HUES64 (cell line): ENCODE results near the gene PIK3IP1.
A peak's percentile ranks its signal among the peaks of the same experiment; 100 is the strongest.
"Not testable (repeated sequence)": the region's sequence is repeated elsewhere in the genome, so short reads cannot be mapped to it uniquely, and the experiment has no call there.

Source experiments
- H3K27ac ChIP-seq: 2 replicates; pipeline ENCODE4 v1.7.0; 2013; ENCODE audit warnings: low read depth, low read length, inconsistent platforms
- H3K27me3 ChIP-seq: 2 replicates; pipeline ENCODE4 v1.6.1; 2013; ENCODE audit warnings: mild to moderate bottlenecking, low read length; ENCODE audit not compliant: insufficient read depth
- H3K36me3 ChIP-seq: 2 replicates; pipeline ENCODE4 v1.6.1; 2013; ENCODE audit warnings: mild to moderate bottlenecking, low read length; ENCODE audit not compliant: insufficient read depth
- H3K4me1 ChIP-seq: 2 replicates; pipeline ENCODE4 v1.6.1; 2013; ENCODE audit warnings: mild to moderate bottlenecking, low read length, moderate library complexity; ENCODE audit not compliant: insufficient read depth
- H3K4me3 ChIP-seq: 2 replicates; pipeline ENCODE4 v1.5.1; 2013; ENCODE audit warnings: mild to moderate bottlenecking, low read length, moderate library complexity
- H3K9ac ChIP-seq: 2 replicates; pipeline ENCODE4 v1.6.1; 2013; ENCODE audit warnings: mild to moderate bottlenecking, low read depth, low read length
- H3K9me3 ChIP-seq: 2 replicates; pipeline ENCODE4 v1.6.1; 2013; ENCODE audit warnings: low read depth, low read length; ENCODE audit not compliant: insufficient read depth
- WGBS: fragments of 150-250, 120-280 bp; methylation state at CpG from one replicate; pipeline ENCODE4 v1.1.7; 2013; ENCODE audit warnings: missing lambda C conversion rate; 5-methylcytosine and 5-hydroxymethylcytosine counted together

PIK3IP1 gene

GRCh38 chr22:31245998-31246397, 46.3 kb downstream of the PIK3IP1 start:
- H3K27me3 ChIP-seq, H3K27ac ChIP-seq, H3K36me3 ChIP-seq, H3K4me3 ChIP-seq, H3K9ac ChIP-seq, H3K9me3 ChIP-seq: not testable (repeated sequence)
- WGBS = 94% methylated on average over 12 of the region's 12 CpGs
- H3K4me1 ChIP-seq = peaks cover 44% of the 10 kb centered on the region

GRCh38 chr22:31244943-31245451, 47.3 kb downstream of the PIK3IP1 start:
- Histone ChIP-seq H3K27me3 (no peaks in the 10 kb centered on the region), H3K4me1 (peaks cover 48% of the 10 kb centered on the region), H3K27ac (peak overlapping the region; percentile 78), H3K9me3 (no peaks in the 10 kb centered on the region), H3K9ac (no peak overlapping the region; the same call in 1 of the 2 replicates), H3K36me3 (peaks cover 8% of the 10 kb centered on the region; the same call in 1 of the 2 replicates), H3K4me3 (no peak overlapping the region)
- 99% methylated on average over 7 of the region's 7 CpGs for WGBS

- Histone ChIP-seq H3K27ac (peak overlapping the region; percentile 78), H3K4me1 (peaks cover 48% of the 10 kb centered on the region), H3K27me3 (no peaks in the 10 kb centered on the region), H3K36me3 (peaks cover 8% of the 10 kb centered on the region; the same call in 1 of the 2 replicates), H3K9me3 (no peaks in the 10 kb centered on the region), H3K9ac (peak overlapping the region; percentile 57; the same call in 1 of the 2 replicates), H3K4me3 (peak overlapping the region; percentile 15; the same call in 1 of the 2 replicates)
- 55% methylated on average over 8 of the region's 9 CpGs for WGBS
These were observed 48.0 kb downstream of the PIK3IP1 start for GRCh38 chr22:31244046-31244942.

- no peaks in the 10 kb centered on the region for H3K9me3 ChIP-seq
- H3K27me3 ChIP-seq = no peaks in the 10 kb centered on the region
- peak overlapping the region; percentile 75 for H3K27ac ChIP-seq
- H3K4me1 ChIP-seq = peaks cover 43% of the 10 kb centered on the region
- peak overlapping the region; percentile 57; the same call in 1 of the 2 replicates for H3K9ac ChIP-seq
- H3K36me3 ChIP-seq = peaks cover 8% of the 10 kb centered on the region; the same call in 1 of the 2 replicates
- H3K4me3 ChIP-seq = no peak overlapping the region; the same call in 1 of the 2 replicates
- 86% methylated on average over 5 of the region's 5 CpGs for WGBS
These were observed 48.8 kb downstream of the PIK3IP1 start for GRCh38 chr22:31243339-31244045.

GRCh38 chr22:31241936-31242335, 50.4 kb downstream of the PIK3IP1 start:
- Histone ChIP-seq H3K9me3 (no peaks in the 10 kb centered on the region), H3K27me3 (no peaks in the 10 kb centered on the region), H3K27ac (no peak overlapping the region), H3K36me3 (peaks cover 8% of the 10 kb centered on the region; the same call in 1 of the 2 replicates), H3K4me3 (no peak overlapping the region), H3K4me1 (peaks cover 30% of the 10 kb centered on the region), H3K9ac (no peak overlapping the region)

- 61% methylated on average over 1 of the region's 1 CpG for WGBS
- no peak overlapping the region for H3K4me3 ChIP-seq
- peaks cover 30% of the 10 kb centered on the region for H3K4me1 ChIP-seq
- H3K27me3 ChIP-seq = no peaks in the 10 kb centered on the region
- no peak overlapping the region for H3K9ac ChIP-seq
- no peaks in the 10 kb centered on the region for H3K9me3 ChIP-seq
- peak overlapping the region; percentile 22; the same call in 1 of the 2 replicates for H3K27ac ChIP-seq
- peaks cover 8% of the 10 kb centered on the region; the same call in 1 of the 2 replicates for H3K36me3 ChIP-seq
These were observed 51.1 kb downstream of the PIK3IP1 start for GRCh38 chr22:31241200-31241599.

GRCh38 chr22:31239771-31240370, 52.4 kb downstream of the PIK3IP1 start:
- Histone ChIP-seq H3K27ac (no peak overlapping the region), H3K4me3 (no peak overlapping the region), H3K36me3 (peaks cover 8% of the 10 kb centered on the region; the same call in 1 of the 2 replicates), H3K4me1 (peaks cover 28% of the 10 kb centered on the region), H3K9me3 (no peaks in the 10 kb centered on the region), H3K9ac (no peak overlapping the region), H3K27me3 (no peaks in the 10 kb centered on the region)
- WGBS = 87% methylated on average over 4 of the region's 6 CpGs

- no peaks in the 10 kb centered on the region for H3K27me3 ChIP-seq
These were observed 54.2 kb downstream of the PIK3IP1 start for GRCh38 chr22:31238057-31238456.

GRCh38 chr22:31236044-31236443, 56.2 kb downstream of the PIK3IP1 start:
- 95% methylated on average over 4 of the region's 4 CpGs for WGBS
- H3K36me3 ChIP-seq, H3K9me3 ChIP-seq, H3K27ac ChIP-seq, H3K4me3 ChIP-seq, H3K27me3 ChIP-seq, H3K9ac ChIP-seq, H3K4me1 ChIP-seq: not testable (repeated sequence)

More at GRCh38 chr22:31238057-31238456, 54.2 kb downstream of the PIK3IP1 start:
- Histone ChIP-seq H3K4me1 (peaks cover 13% of the 10 kb centered on the region; the same call in 1 of the 2 replicates), H3K9me3 (no peaks in the 10 kb centered on the region), H3K4me3 (no peak overlapping the region), H3K9ac (no peak overlapping the region), H3K36me3 (peaks cover 8% of the 10 kb centered on the region; the same call in 1 of the 2 replicates), H3K27ac (no peak overlapping the region)
- WGBS = 83% methylated on average over 1 of the region's 1 CpG

GRCh38 chr22:31235081-31235480, 57.2 kb downstream of the PIK3IP1 start:
- Histone ChIP-seq H3K4me1 (no peaks in the 10 kb centered on the region; the same call in 1 of the 2 replicates), H3K9ac (no peak overlapping the region), H3K36me3 (peaks cover 2% of the 10 kb centered on the region), H3K9me3 (no peaks in the 10 kb centered on the region), H3K27ac (no peak overlapping the region), H3K27me3 (no peaks in the 10 kb centered on the region), H3K4me3 (no peak overlapping the region)
- WGBS = 71% methylated on average over 3 of the region's 3 CpGs
